LNCAP (cell line): ENCODE results near the gene PPP2R5D.

Experiments
- TF ChIP-seq, protein P1 (sequence below): fragments of 450-650 bp; IDR thresholded peaks from 2 replicates; pipeline ENCODE4 v1.5.1; 2017; ENCODE audit warnings: mild to moderate bottlenecking

PPP2R5D gene

DNA sequence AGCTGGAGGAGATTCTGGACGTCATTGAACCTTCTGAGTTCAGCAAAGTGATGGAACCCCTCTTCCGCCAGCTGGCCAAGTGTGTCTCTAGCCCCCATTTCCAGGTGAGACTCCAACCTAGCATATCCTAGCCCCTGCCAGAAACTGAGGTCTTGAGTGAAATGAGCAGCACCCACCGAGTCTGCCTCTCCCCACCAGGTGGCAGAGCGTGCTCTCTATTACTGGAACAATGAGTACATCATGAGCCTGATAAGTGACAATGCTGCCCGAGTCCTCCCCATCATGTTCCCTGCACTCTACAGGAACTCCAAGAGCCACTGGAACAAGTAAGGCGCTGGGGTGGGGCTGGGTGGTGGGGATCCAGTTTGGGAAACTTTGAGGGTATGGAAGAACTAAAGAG, 24.8 kb downstream of the PPP2R5D start:
- TF ChIP-seq, protein P1, sequence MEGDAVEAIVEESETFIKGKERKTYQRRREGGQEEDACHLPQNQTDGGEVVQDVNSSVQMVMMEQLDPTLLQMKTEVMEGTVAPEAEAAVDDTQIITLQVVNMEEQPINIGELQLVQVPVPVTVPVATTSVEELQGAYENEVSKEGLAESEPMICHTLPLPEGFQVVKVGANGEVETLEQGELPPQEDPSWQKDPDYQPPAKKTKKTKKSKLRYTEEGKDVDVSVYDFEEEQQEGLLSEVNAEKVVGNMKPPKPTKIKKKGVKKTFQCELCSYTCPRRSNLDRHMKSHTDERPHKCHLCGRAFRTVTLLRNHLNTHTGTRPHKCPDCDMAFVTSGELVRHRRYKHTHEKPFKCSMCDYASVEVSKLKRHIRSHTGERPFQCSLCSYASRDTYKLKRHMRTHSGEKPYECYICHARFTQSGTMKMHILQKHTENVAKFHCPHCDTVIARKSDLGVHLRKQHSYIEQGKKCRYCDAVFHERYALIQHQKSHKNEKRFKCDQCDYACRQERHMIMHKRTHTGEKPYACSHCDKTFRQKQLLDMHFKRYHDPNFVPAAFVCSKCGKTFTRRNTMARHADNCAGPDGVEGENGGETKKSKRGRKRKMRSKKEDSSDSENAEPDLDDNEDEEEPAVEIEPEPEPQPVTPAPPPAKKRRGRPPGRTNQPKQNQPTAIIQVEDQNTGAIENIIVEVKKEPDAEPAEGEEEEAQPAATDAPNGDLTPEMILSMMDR: no peak; the same call in 1 of the 2 replicates

DNA sequence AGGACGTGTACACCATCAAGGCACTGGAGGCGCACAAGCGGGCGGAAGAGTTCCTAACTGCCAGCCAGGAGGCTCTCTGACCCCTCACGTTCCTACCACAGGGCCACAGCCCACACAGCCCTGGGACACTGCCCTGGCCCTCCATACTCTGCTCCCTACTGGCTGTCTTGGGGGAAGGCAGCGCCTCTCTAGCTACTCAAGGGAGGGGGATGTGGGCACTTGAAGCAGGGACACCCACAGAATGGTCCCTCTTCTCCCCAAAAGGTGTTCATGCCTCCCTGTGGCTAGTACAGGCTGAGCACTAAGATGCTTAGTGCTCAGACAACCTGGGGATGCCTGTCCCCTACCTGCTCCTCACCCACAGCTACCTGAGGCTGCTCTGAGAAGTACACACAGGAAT, 26.8 kb downstream of the PPP2R5D start:
- TF ChIP-seq, protein P1: no peak

DNA sequence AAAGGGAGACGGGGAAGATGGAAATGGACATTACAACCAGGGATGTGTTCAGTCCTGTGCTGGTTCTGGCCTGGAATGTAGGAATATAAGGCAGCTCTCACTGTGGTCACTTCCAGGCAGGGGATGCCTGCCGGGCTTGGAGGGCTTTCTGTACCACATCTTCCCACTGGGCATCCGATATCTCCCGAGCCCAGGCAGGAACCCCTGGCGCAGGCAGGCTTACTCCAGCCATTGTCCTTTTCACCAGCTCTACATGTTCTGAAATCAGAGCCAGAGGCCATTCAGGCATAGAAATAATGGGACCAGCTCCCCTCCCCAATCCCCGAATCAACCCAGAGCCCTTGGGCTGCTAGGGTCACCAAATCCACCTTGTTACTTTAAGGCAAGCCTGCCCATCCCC, 28.0 kb downstream of the PPP2R5D start:
- TF ChIP-seq, protein P1: no peak

DNA sequence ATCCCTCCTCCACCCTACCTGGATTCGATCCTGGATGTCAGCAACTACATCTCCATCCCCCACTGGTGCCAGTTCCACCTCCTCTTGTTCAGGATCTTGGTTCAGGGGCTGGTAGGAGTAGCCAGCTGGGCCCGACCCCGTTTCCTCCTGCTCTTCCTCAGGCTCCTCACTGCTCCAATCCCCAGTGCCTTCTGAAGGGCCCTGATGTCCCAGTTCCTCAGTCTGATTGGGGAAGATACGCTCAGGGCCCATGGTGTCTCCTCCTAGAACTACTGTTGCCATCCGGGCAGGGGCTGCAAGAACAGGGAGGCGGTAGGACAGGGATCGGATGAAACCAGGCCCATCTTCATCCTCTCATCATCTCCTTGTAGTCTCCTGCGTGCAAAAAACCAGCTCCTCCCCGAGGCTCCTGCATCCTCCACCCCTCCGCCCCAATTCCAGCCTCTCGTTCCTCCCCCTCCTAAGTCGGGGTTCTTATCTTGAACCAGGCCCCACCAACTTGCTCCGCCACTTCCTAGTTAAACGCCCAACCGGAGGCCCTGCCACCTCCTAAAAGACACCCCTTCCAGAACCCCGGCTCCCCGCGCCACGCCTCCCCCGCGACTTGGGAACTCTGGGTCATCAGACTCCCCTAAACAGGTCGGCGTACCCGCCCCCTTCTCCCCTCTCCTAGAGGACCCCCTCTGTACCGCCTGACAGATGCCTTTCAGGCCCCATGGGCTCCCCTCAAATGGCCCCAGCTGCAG, 28.9 kb downstream of the PPP2R5D start:
- TF ChIP-seq, protein P1: no peak

DNA sequence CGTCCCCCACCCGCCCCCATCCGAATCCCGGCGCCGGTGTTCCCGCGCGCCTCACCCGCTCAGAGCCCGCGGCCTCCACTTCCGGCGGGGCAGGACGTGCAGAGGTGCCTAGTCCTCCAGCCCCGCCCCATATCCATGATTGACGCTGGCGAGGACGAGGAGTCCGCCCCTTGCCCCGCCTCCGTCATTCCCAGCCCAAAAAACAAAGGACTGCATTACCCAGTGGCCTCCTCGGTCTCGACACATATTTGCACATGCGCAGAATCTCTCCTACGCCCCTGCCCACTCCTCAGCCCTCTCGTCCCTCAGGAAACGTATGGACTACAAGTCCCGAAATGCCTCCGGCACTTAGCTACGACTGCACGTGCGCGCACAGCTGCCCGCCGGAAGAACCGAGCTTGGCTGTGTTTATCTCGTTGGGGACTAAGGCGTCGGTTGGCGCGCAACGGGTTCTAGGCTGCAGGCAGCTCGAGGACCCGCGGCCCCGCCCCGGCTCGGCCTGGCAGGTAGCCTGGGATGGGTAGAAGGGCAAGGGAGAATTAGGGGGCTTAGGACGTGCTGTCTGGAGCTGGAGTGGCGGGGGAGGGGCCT, 29.6 kb downstream of the PPP2R5D start, which contains the start of the genes KLHDC3 and MEA1:
Gene KLHDC3, plus strand, starts transcription at position 407 of the 591 bp plus-strand sequence. CDS start 2,944 bp downstream, outside the sequence.
Gene MEA1, minus strand, starts transcription at position 104 of the 591 bp plus-strand sequence. CDS start 133 bp downstream, outside the sequence.
- TF ChIP-seq, protein P1: no peak

DNA sequence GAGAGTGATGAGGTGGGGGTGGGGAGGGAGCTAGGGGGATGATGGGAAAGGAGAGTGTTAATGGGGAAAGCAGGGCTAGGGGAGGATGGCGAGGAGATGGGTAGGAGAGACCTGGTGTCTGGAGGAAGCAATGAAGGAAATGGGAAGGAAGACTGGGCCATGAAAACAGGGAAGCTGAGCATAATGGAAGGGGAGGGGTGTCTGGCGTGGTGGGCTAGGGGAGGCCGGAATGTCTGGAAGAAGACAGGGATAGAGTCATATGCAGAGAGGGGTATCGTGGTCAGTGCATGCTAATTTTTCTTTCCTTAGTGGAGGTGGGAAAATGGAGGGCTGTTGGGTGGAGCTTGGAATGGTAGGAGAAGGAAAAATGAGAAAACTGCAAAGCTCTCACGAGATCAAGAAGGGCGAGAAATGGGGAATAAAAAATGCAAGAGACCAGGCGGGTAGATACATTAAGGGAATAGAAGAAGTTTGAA, 30.1 kb downstream of the PPP2R5D start:
- TF ChIP-seq, protein P1: no peak

DNA sequence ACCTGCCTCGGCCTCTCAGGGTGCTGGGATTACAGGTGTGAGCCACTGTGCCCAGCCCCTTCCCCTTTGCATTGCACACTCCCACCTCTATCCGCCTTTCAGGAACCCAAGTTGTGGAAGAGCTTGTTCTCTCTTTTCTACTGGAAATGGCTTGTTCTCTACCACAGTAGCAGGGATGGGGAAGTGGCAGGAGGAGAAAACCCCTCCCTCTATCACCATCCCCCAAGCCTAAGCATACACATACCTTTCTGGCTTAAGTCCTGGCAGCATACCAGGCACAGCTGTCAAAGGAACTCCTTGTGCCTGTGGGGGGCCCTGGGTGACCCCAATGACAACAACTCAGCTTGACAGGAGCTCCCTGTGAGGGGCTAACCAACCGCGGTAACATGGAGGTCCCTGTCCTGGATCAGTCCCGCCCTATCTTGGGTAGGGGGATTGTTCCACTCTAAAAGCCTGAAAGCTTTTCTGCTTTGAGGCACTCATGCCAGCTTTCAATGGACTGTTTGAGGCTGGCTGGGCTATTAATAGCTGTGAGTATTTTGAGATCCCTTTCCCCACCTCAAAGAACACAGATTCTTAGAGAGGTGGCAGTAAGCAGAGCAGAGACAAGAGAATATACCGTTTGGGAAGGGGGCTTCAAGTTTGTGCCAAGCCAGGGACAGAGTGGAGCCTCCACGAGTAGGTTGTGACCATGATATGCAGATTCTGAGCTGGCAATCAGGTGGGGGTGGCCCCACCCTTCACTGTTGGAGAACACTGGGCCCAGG, 32.0 kb downstream of the PPP2R5D start:
- TF ChIP-seq, protein P1: no peak
